GM12878 (cell line): ENCODE measurements around the gene PGM5. TPM values are rescaled to one million over a fixed set of nuclear protein-coding genes. Genes with fewer than 3 reads are reported as not detected.

Experiments used
- BACH1 ChIP-seq: fragments of 450-650 bp; IDR thresholded peaks from 2 replicates; pipeline ENCODE4 v1.6.1; 2017; ENCODE audit warnings: mild to moderate bottlenecking, borderline replicate concordance
- BHLHE40 ChIP-seq, 2 experiments: fragments of 450-650 bp in 1 of 2; IDR thresholded peaks; 2 replicates each; pipeline ENCODE4 v1.6.1; 2011 to 2017; ENCODE audit warnings: low read depth in 2 of 2, borderline replicate concordance in 1 of 2, improper control_type of control experiment in 1 of 2, low read length in 1 of 2, mild to moderate bottlenecking in 1 of 2
- CHD2 ChIP-seq: IDR thresholded peaks from 2 replicates; pipeline ENCODE4 v1.6.1; 2011; ENCODE audit warnings: low read depth, low read length, improper control_type of control experiment, borderline replicate concordance
- IKZF1 ChIP-seq: fragments of 450-650 bp; conservative IDR thresholded peaks from 2 replicates; pipeline ENCODE4 v1.6.1; 2017; ENCODE audit warnings: antibody characterized with exemption, mild to moderate bottlenecking
- JUNB ChIP-seq: IDR thresholded peaks from 2 replicates; pipeline ENCODE4 v1.6.1; 2016; ENCODE audit warnings: antibody characterized with exemption, mild to moderate bottlenecking
- KDM1A ChIP-seq: fragments of 200-600 bp; sonication (generic); IDR thresholded peaks from 2 replicates; pipeline ENCODE4 v1.6.1; 2016; ENCODE audit warnings: borderline replicate concordance
- MEF2B ChIP-seq: fragments of 450-650 bp; IDR thresholded peaks from 2 replicates; pipeline ENCODE4 v1.6.1; 2018; ENCODE audit warnings: mild to moderate bottlenecking, moderate library complexity; ENCODE audit not compliant: partially characterized antibody, poor library complexity, severe bottlenecking
- MTA3 ChIP-seq: IDR thresholded peaks from 2 replicates; pipeline ENCODE4 v1.6.1; 2012; ENCODE audit warnings: low read length, inconsistent platforms, borderline replicate concordance
- MYC ChIP-seq: IDR thresholded peaks from 2 replicates; pipeline ENCODE4 v1.6.1; 2011; ENCODE audit warnings: mild to moderate bottlenecking, low read length, moderate library complexity, inconsistent platforms; ENCODE audit not compliant: insufficient read depth, insufficient replicate concordance, insufficient read length, severe bottlenecking
- NBN ChIP-seq: fragments of 450-650 bp; IDR thresholded peaks from 2 replicates; pipeline ENCODE4 v1.6.1; 2016
- NR2F1 ChIP-seq: fragments of 450-650 bp; conservative IDR thresholded peaks from 2 replicates; pipeline ENCODE4 v1.6.1; 2017; ENCODE audit warnings: mild to moderate bottlenecking
- PKNOX1 ChIP-seq: fragments of 450-650 bp; IDR thresholded peaks from 2 replicates; pipeline ENCODE4 v1.6.1; 2016; ENCODE audit warnings: mild to moderate bottlenecking
- POU2F2 ChIP-seq: IDR thresholded peaks from 3 replicates; pipeline ENCODE4 v1.6.1; 2011; ENCODE audit warnings: low read depth, mild to moderate bottlenecking, low read length, borderline replicate concordance
- RELA ChIP-seq: fragments of 450-650 bp; IDR thresholded peaks from 2 replicates; pipeline ENCODE4 v1.8.0; 2014; ENCODE audit warnings: borderline replicate concordance; ENCODE audit not compliant: partially characterized antibody
- SMAD5 ChIP-seq: IDR thresholded peaks from 2 replicates; pipeline ENCODE4 v1.6.1; 2016; ENCODE audit warnings: antibody characterized with exemption, low read depth
- SPI1 ChIP-seq: IDR thresholded peaks from 2 replicates; pipeline ENCODE4 v1.6.1; 2011; ENCODE audit warnings: low read depth, mild to moderate bottlenecking, low read length, moderate library complexity, borderline replicate concordance; ENCODE audit not compliant: insufficient read depth
- TCF12 ChIP-seq: IDR thresholded peaks from 2 replicates; pipeline ENCODE4 v1.6.1; 2011; ENCODE audit warnings: low read depth, mild to moderate bottlenecking, low read length
- USF1 ChIP-seq: IDR thresholded peaks from 2 replicates; pipeline ENCODE4 v1.6.1; 2011; ENCODE audit warnings: borderline replicate concordance, low read depth, mild to moderate bottlenecking, moderate library complexity, mixed read lengths, low read length; ENCODE audit not compliant: insufficient read depth; ENCODE audit errors: extremely low read length
- polyA plus RNA-seq, 11 experiments: library from polyadenylated mRNA; depleted of rRNA in 4 of 11; unstranded in 6 of 11; stranded (reverse) in 5 of 11; fragments of >200 nt; fragmentation: Nextera tagmentation in 4 of 11; fragmentation: Illumina TruSeq in 1 of 11; extraction: Ambion mirVana in 4 of 11; extraction: Trizol in 1 of 11; gene quantifications; 1 replicate in 1 of 11; 2 replicates in 10 of 11; pipeline versions ENCODE4 v1.2.1 to v1.2.3, GENCODE V29; 2011 to 2016; ENCODE audit warnings: inconsistent platforms in 2 of 11, missing spikeins in 2 of 11, low read depth in 1 of 11
- total RNA-seq, 4 experiments: library from RNA; depleted of rRNA in 3 of 4; stranded (reverse); fragments of >200 nt in 3 of 4; fragmentation: Illumina TruSeq in 1 of 4; extraction: Trizol in 1 of 4; gene quantifications; 2 replicates each; pipeline versions ENCODE4 v1.2.1 to v1.2.3, GENCODE V29; 2013 to 2021
- TF ChIP-seq, protein P1 (sequence below): fragments of 450-650 bp; formaldehyde crosslinking; IDR thresholded peaks from 2 replicates; pipeline ENCODE4 v1.5.0; 2022; ENCODE audit warnings: mild to moderate bottlenecking, missing genetic modification characterization
- TF ChIP-seq, protein P2 (sequence below): IDR thresholded peaks from 2 replicates; pipeline ENCODE4 v1.6.1; 2011; ENCODE audit warnings: borderline replicate concordance, low read depth, mild to moderate bottlenecking, moderate library complexity, low read length; ENCODE audit not compliant: insufficient read depth, poor library complexity, severe bottlenecking

PGM5 gene
- total and polyA plus RNA-seq, 10 of the 15 experiments (the other 5 are each of a cell fraction or from before 2014, with no cell fraction given): 0.28 to 0.73 TPM; not detected in 8

- TF ChIP-seq, protein P1, sequence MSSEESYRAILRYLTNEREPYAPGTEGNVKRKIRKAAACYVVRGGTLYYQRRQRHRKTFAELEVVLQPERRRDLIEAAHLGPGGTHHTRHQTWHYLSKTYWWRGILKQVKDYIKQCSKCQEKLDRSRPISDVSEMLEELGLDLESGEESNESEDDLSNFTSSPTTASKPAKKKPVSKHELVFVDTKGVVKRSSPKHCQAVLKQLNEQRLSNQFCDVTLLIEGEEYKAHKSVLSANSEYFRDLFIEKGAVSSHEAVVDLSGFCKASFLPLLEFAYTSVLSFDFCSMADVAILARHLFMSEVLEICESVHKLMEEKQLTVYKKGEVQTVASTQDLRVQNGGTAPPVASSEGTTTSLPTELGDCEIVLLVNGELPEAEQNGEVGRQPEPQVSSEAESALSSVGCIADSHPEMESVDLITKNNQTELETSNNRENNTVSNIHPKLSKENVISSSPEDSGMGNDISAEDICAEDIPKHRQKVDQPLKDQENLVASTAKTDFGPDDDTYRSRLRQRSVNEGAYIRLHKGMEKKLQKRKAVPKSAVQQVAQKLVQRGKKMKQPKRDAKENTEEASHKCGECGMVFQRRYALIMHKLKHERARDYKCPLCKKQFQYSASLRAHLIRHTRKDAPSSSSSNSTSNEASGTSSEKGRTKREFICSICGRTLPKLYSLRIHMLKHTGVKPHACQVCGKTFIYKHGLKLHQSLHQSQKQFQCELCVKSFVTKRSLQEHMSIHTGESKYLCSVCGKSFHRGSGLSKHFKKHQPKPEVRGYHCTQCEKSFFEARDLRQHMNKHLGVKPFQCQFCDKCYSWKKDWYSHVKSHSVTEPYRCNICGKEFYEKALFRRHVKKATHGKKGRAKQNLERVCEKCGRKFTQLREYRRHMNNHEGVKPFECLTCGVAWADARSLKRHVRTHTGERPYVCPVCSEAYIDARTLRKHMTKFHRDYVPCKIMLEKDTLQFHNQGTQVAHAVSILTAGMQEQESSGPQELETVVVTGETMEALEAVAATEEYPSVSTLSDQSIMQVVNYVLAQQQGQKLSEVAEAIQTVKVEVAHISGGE: no peak
- TF ChIP-seq PKNOX1: no peak
- TF ChIP-seq, protein P2, sequence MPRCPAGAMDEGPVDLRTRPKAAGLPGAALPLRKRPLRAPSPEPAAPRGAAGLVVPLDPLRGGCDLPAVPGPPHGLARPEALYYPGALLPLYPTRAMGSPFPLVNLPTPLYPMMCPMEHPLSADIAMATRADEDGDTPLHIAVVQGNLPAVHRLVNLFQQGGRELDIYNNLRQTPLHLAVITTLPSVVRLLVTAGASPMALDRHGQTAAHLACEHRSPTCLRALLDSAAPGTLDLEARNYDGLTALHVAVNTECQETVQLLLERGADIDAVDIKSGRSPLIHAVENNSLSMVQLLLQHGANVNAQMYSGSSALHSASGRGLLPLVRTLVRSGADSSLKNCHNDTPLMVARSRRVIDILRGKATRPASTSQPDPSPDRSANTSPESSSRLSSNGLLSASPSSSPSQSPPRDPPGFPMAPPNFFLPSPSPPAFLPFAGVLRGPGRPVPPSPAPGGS: no peak
- TF ChIP-seq POU2F2: no peak
- TF ChIP-seq SMAD5: no peak
- TF ChIP-seq KDM1A: no peak
- no peak for TF ChIP-seq CHD2
- TF ChIP-seq BACH1: no peak
- peak; percentile 46; the same call in 1 of the 2 replicates for TF ChIP-seq NBN
- peak; percentile 8 to 23; a peak in 1 of 4 replicates for TF ChIP-seq BHLHE40 (IDR thresholded peaks at IDR 0.05; ENCODE audit: borderline replicate concordance in 1 of 2, low read depth in 2 of 2, low read length in 1 of 2)
- peak; percentile 96 for TF ChIP-seq SPI1
- peak; percentile 86 for TF ChIP-seq IKZF1
- peak; percentile 97 for TF ChIP-seq MTA3
- peak; percentile 93 for TF ChIP-seq NR2F1
- TF ChIP-seq MYC: no peak
- TF ChIP-seq USF1: no peak
- no peak for TF ChIP-seq RELA
- TF ChIP-seq JUNB: peak; percentile 81
- peak; percentile 88 for TF ChIP-seq MEF2B
- peak; percentile 47; the same call in 1 of the 2 replicates for TF ChIP-seq TCF12
These were observed 221.6 kb downstream of the PGM5 start (continued) for GRCh38 chr9:68577774-68578591.
